KBM-7 (cell line): ENCODE measurements around the gene APAF1.
A peak's percentile ranks its signal among the peaks of the same experiment; 100 is the strongest.

Experiments
- DNase-seq: peaks from one replicate; pipeline ENCODE4 v3.0.0-alpha.2; 2015
- in situ Hi-C: fragments of 300-500 bp; cut with MboI; formaldehyde crosslinking; loops from 2 replicates; pipeline ENCODE4 v1.14.3; 2020; ENCODE audit warnings: low sequenced_read_pairs, low pct_unique_long_range_greater_than_20kb, mixed read lengths

Gene APAF1

DNA sequence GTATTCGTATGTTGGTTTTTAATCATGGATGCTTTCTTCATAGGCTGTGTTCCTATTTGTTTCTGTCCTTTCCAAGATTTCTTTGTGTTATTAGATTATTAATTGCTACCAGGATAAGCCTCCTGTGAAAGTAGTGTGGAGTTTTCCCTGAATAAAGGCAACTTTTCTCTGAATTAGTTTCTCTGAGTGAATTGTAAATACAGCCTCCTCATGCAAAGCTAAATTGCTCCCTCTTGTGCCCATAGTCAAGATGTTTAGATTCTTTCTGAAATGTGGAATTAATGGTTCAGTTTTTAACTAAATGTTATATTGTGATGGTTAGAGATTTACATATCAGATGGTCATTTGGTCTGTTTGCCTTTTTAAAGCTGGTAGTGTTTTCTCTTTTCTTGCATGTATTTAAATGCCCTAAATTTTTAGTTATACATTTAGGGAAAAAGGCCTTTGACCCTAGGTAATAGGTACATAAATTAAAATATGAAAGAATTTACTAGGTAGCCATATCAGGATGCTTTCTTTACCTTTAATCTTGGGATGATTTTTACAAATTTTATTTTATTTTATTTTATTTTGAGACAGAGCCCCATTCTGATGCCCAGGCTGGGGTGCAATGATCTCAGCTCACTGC, 8.9 kb downstream of the APAF1 start:
- in situ Hi-C loops = no loop called here

DNA sequence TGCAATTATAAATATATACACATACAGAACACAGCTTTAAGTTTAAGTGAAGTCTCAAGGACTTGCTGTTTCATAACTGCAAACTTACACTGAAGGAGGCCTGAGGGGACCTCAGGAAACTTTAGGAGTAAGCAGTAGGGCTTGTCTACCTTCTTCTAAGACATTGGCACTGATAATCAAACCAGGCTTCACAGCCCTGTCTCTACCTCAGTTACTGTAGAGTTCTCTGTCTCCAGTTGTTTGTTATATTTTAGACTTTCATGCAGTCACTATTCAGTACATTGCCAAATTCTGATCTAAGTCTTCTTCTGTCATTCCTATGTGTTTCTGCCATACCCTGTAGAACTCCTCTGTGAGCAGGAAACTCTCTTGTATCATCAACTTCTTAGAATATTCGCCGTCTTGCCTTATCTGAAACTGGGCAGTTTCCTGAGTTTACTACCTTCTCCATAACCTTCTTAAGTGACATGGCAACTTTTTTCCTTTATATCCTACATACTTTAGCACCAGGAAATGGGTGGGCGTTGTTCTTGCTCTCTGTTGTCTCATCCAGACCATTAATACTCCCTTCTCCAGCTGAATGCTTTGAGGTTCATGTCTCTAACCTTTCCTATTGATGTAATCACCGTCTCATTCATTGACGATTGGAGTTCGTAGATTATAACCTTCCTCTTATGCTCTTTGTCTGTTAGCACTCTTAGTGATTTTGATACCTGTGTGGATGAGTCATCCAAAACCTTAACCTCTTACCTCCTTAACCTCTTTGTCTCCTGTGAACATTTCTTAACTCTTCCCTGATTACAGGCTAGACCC, 11.4 kb downstream of the APAF1 start:
- DNase-seq = no peak
- in situ Hi-C loops = no loop called here

More for the DNA sequence above, 8.9 kb downstream of the APAF1 start:
- DNase-seq = peak; percentile 71

DNA sequence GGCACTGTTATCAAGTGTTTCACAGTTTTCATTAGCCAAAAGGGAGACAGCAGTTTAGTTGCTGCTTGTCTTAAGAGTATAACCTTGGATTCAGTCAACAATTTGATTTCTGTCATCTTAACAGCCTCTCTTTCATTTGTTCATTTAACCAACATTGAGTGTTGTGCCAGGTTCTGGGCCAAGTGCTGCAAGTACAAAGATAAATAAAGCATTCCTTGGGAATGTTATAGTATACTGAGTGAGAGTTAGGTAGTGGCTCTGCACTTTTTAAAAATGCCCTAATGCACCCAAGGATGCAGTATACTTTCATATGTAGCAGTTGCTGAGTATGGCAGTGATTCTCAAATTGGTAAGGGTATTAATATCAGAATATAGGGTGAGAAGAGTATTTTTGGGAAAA, 15.4 kb downstream of the APAF1 start:
- in situ Hi-C loops = no loop called here

DNA sequence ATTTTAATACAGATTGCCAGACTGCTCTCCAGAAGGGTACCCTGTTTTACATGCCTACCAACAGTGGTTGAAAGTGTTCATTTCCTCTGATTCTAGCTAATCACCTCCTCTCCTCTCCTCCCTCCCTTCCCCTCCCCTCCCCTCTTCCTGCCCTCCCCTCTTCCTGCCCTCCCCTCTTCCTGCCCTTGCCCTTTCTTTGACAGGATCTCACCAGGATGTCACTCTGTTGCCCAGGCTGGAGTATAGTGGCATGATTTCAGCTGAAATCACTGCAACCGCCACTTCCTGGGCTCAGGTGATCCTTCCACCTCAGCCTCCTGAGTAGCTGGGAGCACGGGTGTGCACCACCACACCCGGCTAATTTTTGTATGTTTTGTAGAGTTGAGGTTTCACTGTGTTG, 24.7 kb downstream of the APAF1 start:
- DNase-seq = no peak
- in situ Hi-C loops = no loop called here

More for the DNA sequence above, 15.4 kb downstream of the APAF1 start:
- DNase-seq = no peak

DNA sequence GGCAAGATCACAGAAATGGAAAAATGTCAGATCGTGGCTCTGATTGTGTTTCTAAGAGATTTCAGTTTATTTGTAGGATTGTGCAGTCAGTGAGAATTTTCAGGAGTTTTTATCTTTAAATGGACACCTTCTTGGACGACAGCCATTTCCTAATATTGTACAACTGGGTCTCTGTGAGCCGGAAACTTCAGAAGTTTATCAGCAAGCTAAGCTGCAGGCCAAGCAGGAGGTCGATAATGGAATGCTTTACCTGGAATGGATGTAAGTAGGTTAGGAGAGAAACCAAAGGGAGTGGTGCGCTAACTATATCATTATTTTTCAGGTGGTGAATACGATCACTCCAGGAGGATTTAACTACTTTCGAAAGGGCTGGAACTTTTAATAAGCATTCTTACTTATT, 26.4 kb downstream of the APAF1 start:
- in situ Hi-C loops = no loop called here

DNA sequence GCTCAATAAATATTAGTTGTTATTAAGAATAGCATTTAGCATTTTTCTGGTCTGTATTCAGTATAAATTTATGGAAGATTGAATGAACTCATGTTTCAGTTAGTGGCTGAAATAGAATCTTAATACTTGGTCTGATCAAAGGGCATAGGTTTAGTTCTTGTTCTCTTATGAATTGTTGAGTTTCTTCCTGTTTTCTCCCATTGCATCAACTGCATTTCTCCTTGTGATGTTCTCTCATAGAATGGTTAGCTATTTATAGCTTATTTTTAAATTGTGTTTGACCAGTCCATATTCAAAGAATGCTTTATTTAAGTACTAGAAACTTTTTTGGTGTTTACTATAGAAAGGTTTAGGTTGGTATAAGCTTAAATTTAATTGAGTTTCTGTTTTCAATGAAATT, 29.8 kb downstream of the APAF1 start:
- in situ Hi-C loops = no loop called here
- DNase-seq = no peak

More for the DNA sequence above, 26.4 kb downstream of the APAF1 start:
- no peak for DNase-seq

DNA sequence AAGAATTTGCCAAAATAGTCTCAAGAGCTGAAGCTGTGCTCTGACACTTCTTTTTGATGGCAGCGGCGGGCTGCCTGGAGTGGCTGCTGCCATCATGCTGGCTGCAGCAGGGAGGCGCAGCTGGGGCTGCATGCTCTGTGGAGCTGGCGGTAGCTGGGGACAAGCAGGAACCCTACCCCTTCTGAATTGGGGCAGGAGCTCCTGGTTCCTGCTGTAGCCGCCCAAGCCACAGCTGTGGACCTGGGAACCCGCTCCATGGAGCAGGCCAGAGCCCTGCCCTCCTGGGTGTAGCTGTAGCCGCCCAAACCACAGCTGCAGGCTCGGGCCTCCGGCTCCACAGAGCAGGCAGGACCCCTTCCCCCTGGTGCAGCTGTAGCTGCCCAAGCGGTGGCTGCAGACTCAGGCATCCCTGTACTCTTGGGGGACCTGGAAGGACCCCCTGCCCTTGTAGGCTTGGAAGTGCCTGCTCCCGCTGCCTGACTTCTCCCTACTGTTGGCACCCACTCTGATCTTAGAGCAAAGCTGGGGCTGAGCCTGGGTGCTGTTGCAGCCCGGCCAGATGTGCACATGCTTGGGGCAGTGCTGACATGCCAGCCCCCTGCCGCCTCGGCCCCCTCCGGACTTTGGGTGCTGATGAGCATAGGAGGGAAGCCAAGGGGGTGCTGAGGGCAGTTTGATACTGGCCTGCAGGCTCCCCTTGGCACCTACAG, 33.3 kb downstream of the APAF1 start:
- in situ Hi-C loops = no loop called here

DNA sequence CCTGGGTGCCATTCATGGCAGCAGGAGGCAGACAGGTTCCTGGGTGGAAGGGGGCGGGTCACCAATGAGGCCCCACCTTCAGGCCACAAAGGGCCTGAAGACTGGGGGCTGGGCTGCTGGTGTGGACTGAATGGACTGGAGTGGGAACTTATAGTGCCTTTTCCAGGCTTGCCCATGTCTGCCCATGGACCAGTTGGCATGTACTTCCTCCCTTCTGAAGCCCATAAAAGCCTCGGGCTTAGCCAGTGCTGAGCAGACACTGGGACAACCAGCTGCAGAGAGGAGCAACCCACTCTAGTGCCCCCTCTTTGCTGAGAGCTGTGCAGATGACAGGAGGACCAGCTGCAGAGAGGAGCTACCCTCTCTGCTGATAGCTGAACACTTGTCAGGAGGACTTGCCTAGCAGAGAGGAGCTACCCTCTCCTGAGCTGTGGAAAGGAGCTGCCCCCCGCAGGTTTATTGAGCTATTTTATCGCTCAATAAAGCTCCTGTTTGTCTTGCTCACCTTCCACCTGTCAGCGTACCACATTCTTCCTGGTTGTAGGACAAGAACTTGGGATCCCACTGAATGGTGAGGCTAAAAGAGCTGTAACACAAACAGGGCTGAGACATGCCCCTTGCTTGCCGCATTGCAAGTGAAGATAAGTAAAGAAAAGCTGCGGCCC, 34.0 kb downstream of the APAF1 start:
- in situ Hi-C loops = no loop called here

More for the DNA sequence above, 33.3 kb downstream of the APAF1 start:
- no peak for DNase-seq

DNA sequence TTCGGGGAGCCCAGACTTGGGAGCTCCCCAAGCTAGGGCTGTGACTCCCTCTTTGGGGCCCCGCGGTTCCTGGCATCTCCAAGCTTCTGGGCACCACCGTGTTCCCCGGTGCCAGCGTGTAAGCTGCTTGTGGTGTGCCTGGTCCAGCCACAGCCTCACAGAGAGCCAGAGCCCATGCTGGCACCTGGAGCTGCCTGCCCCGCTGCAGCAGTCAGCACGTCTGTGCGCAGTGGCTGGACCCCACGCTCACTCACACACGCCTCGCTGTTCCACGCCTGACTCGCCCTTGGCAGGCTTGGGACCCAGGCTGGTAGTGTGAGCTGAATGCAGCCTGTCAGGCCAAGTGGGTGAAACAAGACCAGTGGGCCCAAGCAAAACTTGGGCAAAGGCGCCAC, 34.5 kb downstream of the APAF1 start:
- DNase-seq = no peak
- in situ Hi-C loops = no loop called here

More for the DNA sequence above, 34.0 kb downstream of the APAF1 start:
- no peak for DNase-seq

DNA sequence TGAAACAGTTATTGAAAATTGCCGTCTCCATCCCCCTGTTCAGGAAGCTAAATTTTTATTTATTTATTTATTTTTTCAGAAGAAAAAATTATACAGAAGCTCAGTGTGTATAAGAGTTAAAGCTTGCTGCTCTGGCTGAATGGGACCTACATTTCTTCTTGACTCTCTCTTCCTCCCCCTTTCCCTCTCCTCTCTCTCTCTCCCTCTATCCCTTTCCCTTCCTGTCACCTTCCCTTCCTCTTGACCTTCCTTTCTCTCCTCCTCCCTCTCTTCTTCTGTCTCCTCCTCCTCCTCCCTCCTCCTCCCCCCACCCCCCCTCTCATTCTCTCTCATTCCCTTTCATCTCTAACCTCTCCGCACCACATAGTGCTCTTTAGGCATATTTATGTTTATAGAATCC, 39.1 kb downstream of the APAF1 start:
- no peak for DNase-seq
- in situ Hi-C loops = no loop called here

DNA sequence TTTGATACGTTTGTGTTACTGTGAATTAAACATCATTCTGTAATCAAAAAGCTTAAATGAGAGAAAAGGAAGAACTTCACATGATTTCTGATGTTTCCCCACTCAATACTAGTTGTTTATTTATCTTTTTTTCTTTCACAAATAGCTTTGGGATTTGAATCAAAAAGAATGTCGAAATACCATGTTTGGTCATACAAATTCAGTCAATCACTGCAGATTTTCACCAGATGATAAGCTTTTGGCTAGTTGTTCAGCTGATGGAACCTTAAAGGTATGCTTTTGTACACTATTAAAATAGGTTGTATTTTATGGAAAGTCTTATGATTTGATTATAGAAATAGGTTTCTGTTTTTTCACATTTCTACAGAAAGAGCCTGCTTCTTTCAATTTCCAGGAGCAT, 41.5 kb downstream of the APAF1 start:
- DNase-seq = no peak
- in situ Hi-C loops = no loop called here

DNA sequence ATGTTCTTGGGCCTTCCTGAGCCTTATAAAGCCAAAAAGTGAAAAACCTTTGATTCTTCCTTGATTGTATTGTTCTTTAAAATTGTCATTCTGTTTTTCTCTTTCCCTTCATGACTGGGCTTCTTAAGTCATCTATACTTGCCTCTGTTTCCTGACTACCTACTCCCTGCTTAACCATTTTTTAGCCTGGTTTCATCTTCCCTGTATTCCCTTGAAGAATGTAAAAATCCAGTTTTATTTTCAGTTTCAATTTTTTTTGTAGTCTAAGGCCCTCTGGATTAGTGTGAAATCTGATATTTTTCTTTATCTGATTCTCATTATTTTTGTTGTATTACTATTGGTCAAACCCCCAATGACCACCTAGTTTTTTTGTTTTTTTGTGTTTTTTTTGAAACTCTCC, 46.3 kb downstream of the APAF1 start:
- in situ Hi-C loops = no loop called here

DNA sequence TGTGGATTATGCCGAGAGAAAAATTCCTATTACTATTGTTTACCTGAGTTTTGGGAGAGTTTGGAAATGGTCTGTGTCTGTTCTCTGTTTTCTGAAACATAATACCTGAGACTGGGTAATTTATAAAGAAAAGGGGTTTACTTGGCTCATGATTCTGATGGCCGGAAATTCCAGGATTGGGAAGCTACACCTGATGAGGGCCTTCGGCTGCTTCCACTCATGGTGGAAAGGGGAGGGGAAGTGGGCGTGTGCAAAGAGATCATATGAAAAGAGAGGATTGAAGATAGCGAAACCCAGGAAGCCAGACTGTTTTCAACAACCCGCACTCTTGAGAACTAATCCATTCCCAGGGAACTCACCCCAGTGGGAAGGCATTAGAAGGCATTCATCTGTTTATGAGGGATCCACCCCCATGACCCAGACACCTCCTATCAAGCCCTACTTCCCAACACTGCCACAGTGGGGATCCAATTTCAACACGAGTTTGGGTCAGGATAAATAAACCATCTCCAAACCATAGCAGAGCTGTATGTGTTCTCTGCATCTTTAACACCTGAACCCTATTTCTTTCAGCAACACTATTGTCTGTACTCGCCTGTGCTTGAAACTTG, 51.1 kb downstream of the APAF1 start:
- in situ Hi-C loops = no loop called here
- DNase-seq = no peak

More for the DNA sequence above, 46.3 kb downstream of the APAF1 start:
- DNase-seq = no peak

DNA sequence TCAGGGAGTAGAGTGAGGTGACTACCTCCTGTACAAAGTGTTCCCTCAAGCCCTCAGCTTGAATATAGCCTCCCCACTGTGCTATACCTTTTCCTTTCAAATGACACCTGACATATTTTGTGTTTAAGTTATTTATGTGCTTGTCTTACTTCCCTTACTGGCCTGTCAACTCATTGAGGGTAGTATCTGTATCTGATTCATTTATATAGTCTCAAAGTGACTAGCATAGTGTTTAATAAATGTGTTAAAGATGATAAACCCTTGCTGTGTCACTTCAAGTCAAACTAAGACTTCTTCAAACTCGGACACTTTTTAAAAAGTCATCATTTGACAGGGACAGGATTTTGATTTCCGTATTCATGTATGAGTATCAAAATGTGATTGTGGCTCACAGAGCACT, 52.1 kb downstream of the APAF1 start:
- DNase-seq = no peak
- in situ Hi-C loops = no loop called here

DNA sequence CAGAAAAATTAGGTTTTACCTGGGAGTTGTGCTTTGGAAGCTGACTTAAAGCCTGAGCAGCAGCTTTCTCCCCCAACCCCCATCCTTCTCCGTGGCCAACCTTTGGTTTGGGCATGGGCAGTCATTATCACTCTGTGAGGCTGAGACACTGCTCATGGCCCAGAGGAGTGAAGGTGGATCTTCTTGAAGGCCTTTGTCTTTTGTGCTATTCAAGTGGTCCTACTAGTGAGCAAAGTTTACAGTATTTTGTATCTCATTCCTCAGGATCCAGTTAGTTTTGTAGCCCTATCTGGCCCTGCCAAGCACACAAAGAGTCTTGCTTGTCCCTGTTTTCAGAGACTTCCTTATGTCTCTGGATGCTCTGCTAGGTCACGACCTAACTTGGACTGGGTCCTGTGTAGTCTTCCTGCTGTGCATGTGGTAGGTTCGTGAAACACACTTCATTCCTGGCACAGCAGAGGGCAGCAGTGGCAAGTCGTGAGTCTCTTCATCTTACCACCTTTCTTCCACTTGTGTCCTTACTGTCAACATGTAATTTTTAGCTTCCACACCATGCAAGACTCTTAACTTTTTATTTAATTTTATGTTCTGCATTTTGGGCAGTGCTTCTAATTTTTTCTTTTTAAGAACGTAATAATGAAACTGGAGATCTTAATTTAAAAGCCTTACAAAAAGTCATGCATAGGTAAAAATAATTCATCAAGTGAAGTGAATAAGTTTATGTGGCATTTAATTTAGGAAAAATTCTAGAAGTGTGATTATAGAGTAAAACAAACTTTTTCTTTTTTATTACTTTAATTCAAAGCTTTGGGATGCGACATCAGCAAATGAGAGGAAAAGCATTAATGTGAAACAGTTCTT, 53.7 kb downstream of the APAF1 start:
- peak; percentile 74 for DNase-seq
- in situ Hi-C loops = no loop called here

DNA sequence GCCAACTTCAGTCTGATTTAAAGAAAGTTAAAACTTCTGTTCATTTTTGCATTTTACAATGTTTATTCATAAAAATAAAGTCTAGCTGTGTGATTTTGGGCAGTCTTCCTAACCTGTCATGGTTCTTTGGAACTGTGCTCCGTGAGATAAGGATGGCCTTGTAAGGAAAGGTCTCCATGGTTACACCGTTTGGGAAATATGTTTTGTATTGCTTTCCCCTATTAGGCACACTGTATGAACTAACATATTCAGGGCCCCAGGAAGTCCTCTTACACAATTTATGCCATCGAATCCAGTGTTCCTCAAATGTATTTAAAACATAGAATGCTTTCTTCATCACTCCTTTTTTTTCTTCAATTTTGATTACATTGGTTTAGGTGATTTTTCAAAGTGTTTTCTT, 54.5 kb downstream of the APAF1 start:
- in situ Hi-C loops = no loop called here
- DNase-seq = no peak

DNA sequence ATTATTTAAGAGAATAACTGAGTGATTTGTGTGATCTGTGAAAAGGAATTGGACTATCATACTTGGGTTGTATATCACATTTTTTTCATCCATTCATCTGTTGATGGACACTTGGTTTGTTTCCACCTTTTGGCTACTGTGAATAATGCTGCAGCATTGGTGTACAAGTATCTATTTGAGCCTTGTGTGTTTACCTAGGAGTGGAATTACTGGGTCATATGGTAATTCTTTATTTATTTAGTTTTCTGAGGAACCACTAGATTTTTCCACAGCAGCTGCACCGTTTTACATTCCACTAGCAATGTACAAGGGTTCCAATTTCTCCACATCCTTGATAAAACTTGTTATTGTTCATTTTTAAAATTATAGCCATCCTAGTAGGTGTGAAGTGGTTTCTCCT, 56.1 kb downstream of the APAF1 start:
- DNase-seq = no peak
- in situ Hi-C loops = no loop called here

DNA sequence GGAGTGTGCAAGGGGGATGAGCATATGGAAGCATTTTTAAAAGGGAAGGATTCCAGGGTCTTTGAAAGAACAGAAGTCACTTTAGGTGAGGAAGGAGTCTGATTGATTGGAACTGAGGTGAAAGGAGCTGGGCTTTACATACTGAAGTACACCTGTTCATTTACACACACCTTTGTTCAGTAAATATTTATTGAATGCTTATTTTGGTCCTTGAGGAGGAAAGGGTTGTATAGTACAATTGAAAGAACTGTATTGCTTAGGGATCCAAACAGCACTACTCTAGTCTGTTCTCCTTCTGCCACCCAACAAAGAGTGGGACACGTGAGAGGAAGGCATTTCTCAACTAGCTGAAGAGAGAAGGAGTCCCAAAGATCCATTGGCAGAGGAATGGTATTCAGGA, 63.9 kb downstream of the APAF1 start:
- no peak for DNase-seq
- in situ Hi-C loops = no loop called here
